ENCODE data around the gene SHF.

The SHF gene

DNA sequence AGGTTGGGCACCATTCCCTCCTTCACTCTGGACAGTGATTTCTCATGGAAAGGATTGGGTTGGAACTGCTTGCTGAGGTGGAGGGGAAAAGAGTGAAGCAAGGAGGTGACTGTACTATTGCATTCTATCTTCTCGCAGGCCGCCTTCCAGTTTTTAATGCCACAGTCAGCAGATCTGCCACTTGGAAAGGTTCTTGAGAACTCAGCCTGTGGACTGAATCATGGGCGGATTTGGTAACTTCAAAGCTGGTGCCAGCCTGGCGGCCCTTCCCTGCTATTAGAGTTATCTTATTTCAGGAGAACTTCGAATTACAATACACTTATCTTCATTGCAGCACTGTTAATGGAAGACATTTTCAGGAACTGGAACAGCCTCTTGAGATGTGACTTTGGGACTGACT, 41.2 kb upstream of the SHF start:
- TF ChIP-seq, protein P1, sequence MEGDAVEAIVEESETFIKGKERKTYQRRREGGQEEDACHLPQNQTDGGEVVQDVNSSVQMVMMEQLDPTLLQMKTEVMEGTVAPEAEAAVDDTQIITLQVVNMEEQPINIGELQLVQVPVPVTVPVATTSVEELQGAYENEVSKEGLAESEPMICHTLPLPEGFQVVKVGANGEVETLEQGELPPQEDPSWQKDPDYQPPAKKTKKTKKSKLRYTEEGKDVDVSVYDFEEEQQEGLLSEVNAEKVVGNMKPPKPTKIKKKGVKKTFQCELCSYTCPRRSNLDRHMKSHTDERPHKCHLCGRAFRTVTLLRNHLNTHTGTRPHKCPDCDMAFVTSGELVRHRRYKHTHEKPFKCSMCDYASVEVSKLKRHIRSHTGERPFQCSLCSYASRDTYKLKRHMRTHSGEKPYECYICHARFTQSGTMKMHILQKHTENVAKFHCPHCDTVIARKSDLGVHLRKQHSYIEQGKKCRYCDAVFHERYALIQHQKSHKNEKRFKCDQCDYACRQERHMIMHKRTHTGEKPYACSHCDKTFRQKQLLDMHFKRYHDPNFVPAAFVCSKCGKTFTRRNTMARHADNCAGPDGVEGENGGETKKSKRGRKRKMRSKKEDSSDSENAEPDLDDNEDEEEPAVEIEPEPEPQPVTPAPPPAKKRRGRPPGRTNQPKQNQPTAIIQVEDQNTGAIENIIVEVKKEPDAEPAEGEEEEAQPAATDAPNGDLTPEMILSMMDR (IDR thresholded peaks at IDR 0.05; ENCODE audit: low read depth, low read length, poor library complexity, severe bottlenecking) = no peak
- TF ChIP-seq EZH2phosphoT487 (IDR thresholded peaks at IDR 0.05; ENCODE audit: borderline replicate concordance, low read length) = no peak
- Histone ChIP-seq H3K79me2 (ENCODE audit: control insufficient read depth, low read length) (no peaks in the 10 kb centered on the region), H4K20me1 (ENCODE audit: control insufficient read depth, insufficient read depth, low read depth, low read length) (no peaks in the 10 kb centered on the region), H3K9me2 (replicated peaks; ENCODE audit: control insufficient read depth, low read length) (no peaks in the 10 kb centered on the region), H3K27me3 (ENCODE audit: control insufficient read depth, low read length) (no peaks in the 10 kb centered on the region), H3K4me2 (ENCODE audit: low read length) (no peak overlapping the region), H3F3A (ENCODE audit: control insufficient read depth, insufficient read depth) (no peaks in the 10 kb centered on the region), H3K4me1 (ENCODE audit: control insufficient read depth, low read length) (no peaks in the 10 kb centered on the region), H3K4me3 (ENCODE audit: low read length) (no peak overlapping the region), H3K9me3 (ENCODE audit: control insufficient read depth, insufficient read depth, low read length) (no peaks in the 10 kb centered on the region), H3K36me3 (ENCODE audit: control insufficient read depth, low read length) (no peaks in the 10 kb centered on the region), H3K27ac (ENCODE audit: low read depth, low read length) (no peak overlapping the region)

DNA sequence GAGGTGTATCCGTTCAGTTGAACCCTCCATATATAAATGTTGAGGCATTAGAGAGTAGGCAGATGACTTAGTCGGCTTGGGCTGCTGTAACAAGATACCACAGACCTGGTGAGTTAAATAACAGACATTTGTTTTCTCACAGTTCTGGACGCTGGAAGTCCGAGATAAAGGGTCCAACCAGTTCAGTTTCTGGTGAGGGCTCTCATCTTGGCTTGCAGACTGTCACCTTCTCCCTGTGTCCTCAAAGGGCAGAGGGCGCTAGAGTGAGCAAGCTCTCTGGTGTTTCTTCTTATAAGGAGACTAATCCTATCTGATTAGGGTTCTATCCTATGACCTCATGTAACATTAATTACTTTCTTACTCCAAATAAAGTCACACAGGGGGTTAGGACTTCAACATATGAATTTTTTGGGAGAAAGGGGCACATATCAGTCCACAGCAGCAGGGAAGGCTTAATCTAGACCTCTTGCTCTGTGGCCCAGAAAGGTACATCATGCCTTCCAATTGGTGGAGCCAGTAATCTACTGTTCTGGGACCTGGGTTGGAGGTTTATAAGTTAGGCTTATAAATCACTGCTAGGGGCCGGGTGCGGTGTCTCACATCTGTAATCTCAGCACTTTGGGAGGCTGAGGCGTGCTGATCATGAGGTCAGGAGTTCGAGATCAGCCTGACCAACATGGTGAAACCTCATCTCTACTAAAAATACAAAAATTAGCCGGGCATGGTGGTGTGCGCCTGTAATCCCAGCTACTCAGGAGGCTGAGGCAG, 37.9 kb upstream of the SHF start:
- Histone ChIP-seq H3K9me3 (ENCODE audit: control insufficient read depth, insufficient read depth, low read length) (no peaks in the 10 kb centered on the region), H3F3A (ENCODE audit: control insufficient read depth, insufficient read depth) (no peaks in the 10 kb centered on the region)

DNA sequence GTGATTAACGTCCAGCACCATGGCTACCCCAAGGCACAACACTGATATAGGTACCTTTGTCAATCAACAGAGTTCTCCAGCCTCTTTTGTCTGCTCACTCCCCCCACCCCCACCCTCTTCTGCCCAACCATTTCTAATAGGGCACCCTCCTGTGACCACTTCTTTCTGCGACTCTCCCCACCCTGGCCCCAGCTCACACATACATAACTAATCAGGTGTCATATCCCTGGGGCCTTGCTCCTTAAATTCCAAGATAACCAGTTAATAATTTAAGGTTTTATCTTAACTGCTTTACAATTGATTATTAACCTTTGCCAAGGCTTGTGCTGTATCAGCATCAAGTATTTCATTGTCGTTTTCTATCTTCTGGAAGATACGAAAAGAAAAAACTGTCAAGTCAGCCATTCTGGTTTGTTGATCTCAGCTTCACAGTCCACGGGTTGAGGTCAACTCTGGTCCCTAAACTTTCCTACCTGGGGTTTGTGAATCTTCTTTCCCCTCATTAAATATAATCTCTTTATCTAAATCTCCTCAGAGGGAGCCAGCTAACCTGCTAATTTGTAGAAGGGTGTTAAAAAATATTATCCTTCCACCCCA, 37.0 kb upstream of the SHF start:
- H3K27ac ChIP-seq (ENCODE audit: low read depth, low read length) = no peak overlapping the region
- no peak overlapping the region for H3K4me2 ChIP-seq (ENCODE audit: low read length)
- no peaks in the 10 kb centered on the region for H3K9me2 ChIP-seq (replicated peaks; ENCODE audit: control insufficient read depth, low read length)
- no peaks in the 10 kb centered on the region for H4K20me1 ChIP-seq (ENCODE audit: control insufficient read depth, insufficient read depth, low read depth, low read length)
- H3K79me2 ChIP-seq (ENCODE audit: control insufficient read depth, low read length) = no peaks in the 10 kb centered on the region
- H3K27me3 ChIP-seq (ENCODE audit: control insufficient read depth, low read length) = peaks cover 22% of the 10 kb centered on the region
- no peak for TF ChIP-seq EZH2phosphoT487 (IDR thresholded peaks at IDR 0.05; ENCODE audit: borderline replicate concordance, low read length)
- TF ChIP-seq, protein P1 (IDR thresholded peaks at IDR 0.05; ENCODE audit: low read depth, low read length, poor library complexity, severe bottlenecking) = no peak
- no peaks in the 10 kb centered on the region for H3K9me3 ChIP-seq (ENCODE audit: control insufficient read depth, insufficient read depth, low read length)
- no peaks in the 10 kb centered on the region for H3K4me1 ChIP-seq (ENCODE audit: control insufficient read depth, low read length)
- no peaks in the 10 kb centered on the region for H3F3A ChIP-seq (ENCODE audit: control insufficient read depth, insufficient read depth)
- H3K36me3 ChIP-seq (ENCODE audit: control insufficient read depth, low read length) = no peaks in the 10 kb centered on the region
- no peak overlapping the region for H3K4me3 ChIP-seq (ENCODE audit: low read length)

More for the DNA sequence above, 37.9 kb upstream of the SHF start:
- Histone ChIP-seq H3K4me1 (ENCODE audit: control insufficient read depth, low read length) (no peaks in the 10 kb centered on the region), H3K9me2 (replicated peaks; ENCODE audit: control insufficient read depth, low read length) (no peaks in the 10 kb centered on the region), H3K4me3 (ENCODE audit: low read length) (no peak overlapping the region), H3K27ac (ENCODE audit: low read depth, low read length) (no peak overlapping the region), H3K36me3 (ENCODE audit: control insufficient read depth, low read length) (no peaks in the 10 kb centered on the region), H3K79me2 (ENCODE audit: control insufficient read depth, low read length) (no peaks in the 10 kb centered on the region), H4K20me1 (ENCODE audit: control insufficient read depth, insufficient read depth, low read depth, low read length) (no peaks in the 10 kb centered on the region), H3K27me3 (ENCODE audit: control insufficient read depth, low read length) (peaks cover 22% of the 10 kb centered on the region), H3K4me2 (ENCODE audit: low read length) (no peak overlapping the region)
- TF ChIP-seq, protein P1 (IDR thresholded peaks at IDR 0.05; ENCODE audit: low read depth, low read length, poor library complexity, severe bottlenecking) = peak; percentile 10
- TF ChIP-seq EZH2phosphoT487 (IDR thresholded peaks at IDR 0.05; ENCODE audit: borderline replicate concordance, low read length) = no peak
